ENCODE data around the gene LRP1B.

LRP1B gene

DNA sequence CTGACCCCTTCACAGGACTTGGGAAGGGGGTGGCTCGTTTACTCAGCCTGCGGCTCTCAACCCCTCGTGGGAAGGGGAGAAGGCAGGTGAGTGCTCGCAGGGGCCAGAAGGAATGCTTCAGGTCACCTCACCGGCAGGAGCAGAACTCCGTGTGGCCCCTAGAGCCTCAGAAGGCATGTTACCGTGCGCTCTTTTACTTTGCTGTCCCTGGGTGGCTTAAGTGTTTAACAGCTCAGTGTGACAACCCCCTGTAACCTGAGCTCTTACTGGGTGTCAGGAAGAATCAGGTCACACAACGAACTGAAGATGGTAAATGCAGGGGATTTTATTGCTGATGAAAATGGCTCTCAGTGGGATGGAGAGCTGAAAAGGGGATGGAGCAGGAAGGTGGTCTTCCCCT lies 1235.4 kb downstream of the LRP1B start:
- Histone ChIP-seq H3K9ac (ENCODE audit: low read depth in 1 of 2, low read length in 2 of 2) (no peak overlapping the region), H3K9me3 (ENCODE audit: control insufficient read depth in 2 of 2, low read length in 2 of 2) (no peaks in the 10 kb centered on the region)

DNA sequence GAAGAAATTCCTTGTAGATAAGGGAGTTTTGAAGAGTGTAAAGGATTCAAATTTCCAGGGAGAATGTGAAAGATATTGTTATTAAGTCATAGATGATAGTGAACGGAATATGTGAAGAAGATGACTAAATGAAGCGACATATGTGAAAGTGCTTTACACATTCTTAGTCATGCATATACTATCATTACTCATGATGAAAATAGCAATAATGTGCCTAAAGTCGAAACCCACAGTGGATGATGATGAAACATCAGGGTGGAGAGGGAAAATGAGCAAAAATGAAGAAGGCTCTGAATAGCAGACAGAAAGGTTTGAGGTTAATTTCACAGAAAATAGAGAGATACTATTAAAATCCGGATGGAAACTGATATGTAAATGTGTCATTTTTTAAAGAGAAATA lies 1237.1 kb downstream of the LRP1B start:
- no peak overlapping the region for H3K4me3 ChIP-seq (ENCODE audit: low read length in 2 of 2)
- H3K9ac ChIP-seq (ENCODE audit: low read depth in 1 of 2, low read length in 2 of 2) = no peak overlapping the region
- H3K36me3 ChIP-seq (ENCODE audit: control insufficient read depth in 2 of 2, insufficient read depth in 2 of 2, low read length in 2 of 2) = no peaks in the 10 kb centered on the region
- H3K27me3 ChIP-seq (ENCODE audit: control insufficient read depth in 2 of 2, insufficient read depth in 2 of 2, low read length in 2 of 2) = no peaks in the 10 kb centered on the region
- no peaks in the 10 kb centered on the region for H3K9me3 ChIP-seq (ENCODE audit: control insufficient read depth in 2 of 2, low read length in 2 of 2)
- no peaks in the 10 kb centered on the region for H3K4me1 ChIP-seq (ENCODE audit: control insufficient read depth in 2 of 2, insufficient read depth in 2 of 2, low read length in 2 of 2)
- no peak overlapping the region for H3K27ac ChIP-seq (ENCODE audit: low read depth in 2 of 2, low read length in 2 of 2)

More for the DNA sequence above, 1235.4 kb downstream of the LRP1B start:
- no peak overlapping the region for H3K4me3 ChIP-seq (ENCODE audit: low read length in 2 of 2)
- no peaks in the 10 kb centered on the region for H3K4me1 ChIP-seq (ENCODE audit: control insufficient read depth in 2 of 2, insufficient read depth in 2 of 2, low read length in 2 of 2)
- H3K27me3 ChIP-seq (ENCODE audit: control insufficient read depth in 2 of 2, insufficient read depth in 2 of 2, low read length in 2 of 2) = no peaks in the 10 kb centered on the region
- H3K36me3 ChIP-seq (ENCODE audit: control insufficient read depth in 2 of 2, insufficient read depth in 2 of 2, low read length in 2 of 2) = no peaks in the 10 kb centered on the region
- H3K27ac ChIP-seq (ENCODE audit: low read depth in 2 of 2, low read length in 2 of 2) = no peak overlapping the region

DNA sequence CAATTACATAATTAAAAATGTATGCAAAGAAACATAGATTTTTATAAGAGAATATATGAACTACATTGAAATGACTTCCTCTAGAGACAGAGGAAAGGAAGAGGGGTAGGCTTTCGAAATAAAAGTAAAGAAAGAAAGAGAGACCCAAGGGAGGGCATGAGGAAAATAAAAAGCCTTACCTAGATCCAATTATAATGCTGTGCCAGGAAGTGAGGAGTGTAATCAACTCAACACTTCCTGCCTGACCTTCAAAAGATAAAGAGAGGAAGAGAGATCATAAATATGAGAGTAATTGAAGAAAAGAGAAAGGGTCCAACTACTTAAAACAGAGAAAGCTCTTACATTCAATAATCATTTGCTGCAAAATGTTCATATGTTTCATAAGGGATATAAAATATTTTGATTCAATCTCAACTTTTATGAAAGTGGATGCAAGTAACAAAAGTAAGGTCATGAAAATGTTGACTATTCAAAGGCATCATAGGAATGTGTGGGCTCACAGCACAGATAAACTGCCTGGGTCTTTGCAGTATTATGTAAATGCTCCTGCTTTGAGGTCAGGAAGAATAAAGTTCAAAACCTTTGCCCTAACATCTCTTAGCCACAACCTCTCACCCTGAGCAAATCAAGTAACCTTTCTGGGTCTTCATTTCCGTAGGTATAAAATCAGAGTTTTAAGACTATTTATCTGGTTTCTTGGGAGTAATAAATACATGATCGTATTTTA lies 1237.7 kb downstream of the LRP1B start:
- Histone ChIP-seq H3K27ac (ENCODE audit: low read depth in 2 of 2, low read length in 2 of 2) (no peak overlapping the region), H3K27me3 (ENCODE audit: control insufficient read depth in 2 of 2, insufficient read depth in 2 of 2, low read length in 2 of 2) (no peaks in the 10 kb centered on the region), H3K9ac (ENCODE audit: low read depth in 1 of 2, low read length in 2 of 2) (no peak overlapping the region), H3K4me1 (ENCODE audit: control insufficient read depth in 2 of 2, insufficient read depth in 2 of 2, low read length in 2 of 2) (no peaks in the 10 kb centered on the region), H3K36me3 (ENCODE audit: control insufficient read depth in 2 of 2, insufficient read depth in 2 of 2, low read length in 2 of 2) (no peaks in the 10 kb centered on the region), H3K4me3 (ENCODE audit: low read length in 2 of 2) (no peak overlapping the region), H3K9me3 (ENCODE audit: control insufficient read depth in 2 of 2, low read length in 2 of 2) (no peaks in the 10 kb centered on the region)

DNA sequence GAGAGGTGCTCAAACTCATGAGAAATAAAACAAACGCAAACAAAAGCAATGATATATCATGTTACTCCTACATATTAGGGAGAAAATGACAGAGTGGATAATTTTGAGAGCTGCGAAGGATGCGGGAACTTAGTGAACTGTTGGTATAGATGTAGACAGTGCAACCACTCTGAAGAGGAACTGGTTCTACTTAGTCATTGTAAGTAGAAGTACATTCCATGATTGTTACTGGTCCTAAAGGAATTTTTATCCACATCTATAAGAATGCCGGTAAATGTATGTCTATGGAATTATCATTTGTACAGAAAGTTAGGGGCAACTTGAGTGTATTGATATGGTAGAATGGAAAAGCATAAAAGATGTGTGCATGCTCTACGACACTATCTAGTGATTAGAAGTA lies 1238.4 kb downstream of the LRP1B start:
- no peaks in the 10 kb centered on the region for H3K9me3 ChIP-seq (ENCODE audit: control insufficient read depth in 2 of 2, low read length in 2 of 2)
- no peaks in the 10 kb centered on the region for H3K36me3 ChIP-seq (ENCODE audit: control insufficient read depth in 2 of 2, insufficient read depth in 2 of 2, low read length in 2 of 2)
- no peaks in the 10 kb centered on the region for H3K27me3 ChIP-seq (ENCODE audit: control insufficient read depth in 2 of 2, insufficient read depth in 2 of 2, low read length in 2 of 2)
- no peak overlapping the region for H3K27ac ChIP-seq (ENCODE audit: low read depth in 2 of 2, low read length in 2 of 2)
- H3K4me3 ChIP-seq (ENCODE audit: low read length in 2 of 2) = no peak overlapping the region
- H3K4me1 ChIP-seq (ENCODE audit: control insufficient read depth in 2 of 2, insufficient read depth in 2 of 2, low read length in 2 of 2) = no peaks in the 10 kb centered on the region
- no peak overlapping the region for H3K9ac ChIP-seq (ENCODE audit: low read depth in 1 of 2, low read length in 2 of 2)

DNA sequence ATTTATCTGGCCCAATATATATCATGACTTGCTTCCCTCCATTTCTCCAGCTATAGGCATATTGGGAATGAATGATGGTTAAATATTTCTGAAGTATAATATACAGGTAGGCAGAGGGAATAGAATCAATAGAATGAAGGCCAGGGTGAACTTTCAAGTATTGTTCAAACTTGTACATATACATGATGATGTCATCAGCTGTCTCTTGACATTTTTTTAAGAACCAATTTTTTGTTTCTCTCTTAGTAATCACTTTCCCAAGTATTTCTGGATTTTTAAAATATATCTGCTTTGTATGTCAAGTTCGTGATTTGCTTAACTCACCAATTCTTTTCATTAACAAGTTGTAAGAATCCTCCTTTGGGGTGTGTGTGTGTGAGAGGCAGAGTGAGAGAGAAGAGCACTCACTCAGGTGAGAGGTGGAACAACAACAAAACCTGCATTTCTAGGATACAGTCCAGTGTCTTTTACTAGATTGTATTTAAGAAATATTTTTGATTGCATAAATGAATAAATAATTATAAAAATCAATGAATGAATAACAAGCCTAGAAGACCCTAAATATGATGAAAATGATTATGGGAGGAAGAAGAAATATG lies 1239.1 kb downstream of the LRP1B start:
- no peaks in the 10 kb centered on the region for H3K9me3 ChIP-seq (ENCODE audit: control insufficient read depth in 2 of 2, low read length in 2 of 2)
- H3K9ac ChIP-seq (ENCODE audit: low read depth in 1 of 2, low read length in 2 of 2) = no peak overlapping the region
- no peaks in the 10 kb centered on the region for H3K4me1 ChIP-seq (ENCODE audit: control insufficient read depth in 2 of 2, insufficient read depth in 2 of 2, low read length in 2 of 2)
- no peak overlapping the region for H3K27ac ChIP-seq (ENCODE audit: low read depth in 2 of 2, low read length in 2 of 2)
- no peak overlapping the region for H3K4me3 ChIP-seq (ENCODE audit: low read length in 2 of 2)
- no peaks in the 10 kb centered on the region for H3K27me3 ChIP-seq (ENCODE audit: control insufficient read depth in 2 of 2, insufficient read depth in 2 of 2, low read length in 2 of 2)
- H3K36me3 ChIP-seq (ENCODE audit: control insufficient read depth in 2 of 2, insufficient read depth in 2 of 2, low read length in 2 of 2) = no peaks in the 10 kb centered on the region

DNA sequence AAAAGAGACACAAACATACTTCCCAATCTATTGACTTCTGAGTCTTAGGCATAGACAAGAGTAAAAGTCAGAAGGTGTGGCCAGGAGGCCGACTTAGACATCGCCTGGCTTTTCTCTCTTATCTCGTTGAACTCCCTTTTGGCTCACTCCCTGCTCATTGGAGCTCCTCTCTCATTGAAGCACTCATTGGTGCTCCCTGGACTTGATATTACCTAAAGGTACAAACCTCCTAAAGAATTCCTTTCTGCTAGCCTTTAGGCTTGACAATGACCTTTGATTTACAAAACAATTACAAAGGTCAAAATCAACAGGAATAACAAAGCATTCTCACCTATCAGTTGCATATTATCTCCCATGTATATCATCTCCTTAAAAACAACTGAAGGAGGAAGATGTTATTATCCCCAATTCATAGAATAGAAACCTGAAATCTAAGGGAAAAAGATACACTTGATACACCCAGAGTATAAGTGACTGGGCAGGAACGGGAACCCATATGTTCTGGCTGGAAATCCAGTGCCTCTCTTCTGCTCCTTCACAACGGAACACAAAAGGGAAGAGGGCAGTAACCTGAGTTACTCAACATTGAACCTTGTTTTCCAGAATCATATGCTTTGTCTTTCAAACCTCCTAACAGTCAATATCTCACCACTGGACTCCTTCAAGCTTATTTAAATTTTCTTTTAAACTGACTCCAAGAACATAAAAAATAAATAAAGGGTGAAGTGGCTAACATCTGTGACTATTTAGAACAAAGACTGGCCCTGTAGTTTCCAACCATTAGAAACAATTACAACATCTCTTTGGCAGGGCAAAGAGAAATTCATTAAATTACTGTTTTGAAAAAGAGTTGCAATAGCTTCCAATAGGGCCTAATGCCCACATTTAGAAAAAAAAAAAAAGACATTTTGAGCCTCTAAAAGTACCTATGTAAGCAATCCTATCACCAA lies 1247.9 kb downstream of the LRP1B start:
- Histone ChIP-seq H3K9ac (ENCODE audit: low read depth in 1 of 2, low read length in 2 of 2) (no peak overlapping the region), H3K36me3 (ENCODE audit: control insufficient read depth in 2 of 2, insufficient read depth in 2 of 2, low read length in 2 of 2) (no peaks in the 10 kb centered on the region), H3K27ac (ENCODE audit: low read depth in 2 of 2, low read length in 2 of 2) (no peak overlapping the region), H3K9me3 (ENCODE audit: control insufficient read depth in 2 of 2, low read length in 2 of 2) (no peaks in the 10 kb centered on the region), H3K4me3 (ENCODE audit: low read length in 2 of 2) (no peak overlapping the region), H3K27me3 (ENCODE audit: control insufficient read depth in 2 of 2, insufficient read depth in 2 of 2, low read length in 2 of 2) (no peaks in the 10 kb centered on the region), H3K4me1 (ENCODE audit: control insufficient read depth in 2 of 2, insufficient read depth in 2 of 2, low read length in 2 of 2) (no peaks in the 10 kb centered on the region)

DNA sequence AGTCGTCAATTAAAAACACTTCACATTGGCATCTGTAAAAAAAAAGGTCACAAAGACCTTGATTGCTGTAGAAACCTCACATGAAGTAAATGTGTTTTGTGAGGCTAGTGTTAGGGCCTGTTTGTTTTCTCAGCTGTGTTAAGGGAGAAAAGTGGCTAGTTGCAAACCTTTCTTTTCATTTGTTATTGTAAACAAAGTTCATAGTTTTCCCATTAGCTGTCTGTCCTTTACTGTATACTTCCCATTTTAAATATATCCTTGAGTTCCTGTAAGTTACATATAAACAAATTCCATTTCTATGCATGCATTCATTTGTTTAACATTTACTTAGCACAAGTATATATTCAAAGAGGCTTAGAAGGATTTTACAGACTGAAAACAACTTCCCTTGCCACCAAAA lies 1250.2 kb downstream of the LRP1B start:
- Histone ChIP-seq H3K4me1 (ENCODE audit: control insufficient read depth in 2 of 2, insufficient read depth in 2 of 2, low read length in 2 of 2) (no peaks in the 10 kb centered on the region), H3K27ac (ENCODE audit: low read depth in 2 of 2, low read length in 2 of 2) (no peak overlapping the region), H3K9ac (ENCODE audit: low read depth in 1 of 2, low read length in 2 of 2) (no peak overlapping the region), H3K9me3 (ENCODE audit: control insufficient read depth in 2 of 2, low read length in 2 of 2) (no peaks in the 10 kb centered on the region), H3K36me3 (ENCODE audit: control insufficient read depth in 2 of 2, insufficient read depth in 2 of 2, low read length in 2 of 2) (no peaks in the 10 kb centered on the region), H3K27me3 (ENCODE audit: control insufficient read depth in 2 of 2, insufficient read depth in 2 of 2, low read length in 2 of 2) (no peaks in the 10 kb centered on the region), H3K4me3 (ENCODE audit: low read length in 2 of 2) (no peak overlapping the region)

DNA sequence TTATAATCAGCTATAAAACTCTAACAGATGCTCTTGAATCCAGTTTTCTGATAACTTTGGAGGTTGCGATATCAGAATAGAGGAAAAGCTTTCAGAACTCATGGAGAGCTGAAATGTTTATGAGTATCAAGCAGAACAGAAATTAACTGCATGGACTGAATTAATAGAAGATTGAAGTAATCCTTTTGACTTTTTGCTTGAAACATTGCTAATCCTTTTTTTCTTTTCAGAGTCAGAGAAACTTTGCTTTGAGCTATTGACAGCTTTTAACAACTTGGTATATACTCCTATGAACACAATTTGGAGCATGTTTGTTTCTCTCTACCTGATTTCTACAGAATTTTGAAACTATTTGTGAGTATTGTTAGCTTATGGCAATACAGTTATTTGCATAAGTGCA lies 1254.8 kb downstream of the LRP1B start:
- H3K4me3 ChIP-seq (ENCODE audit: low read length in 2 of 2) = no peak overlapping the region
- H3K27ac ChIP-seq (ENCODE audit: low read depth in 2 of 2, low read length in 2 of 2) = no peak overlapping the region
- no peak overlapping the region for H3K9ac ChIP-seq (ENCODE audit: low read depth in 1 of 2, low read length in 2 of 2)
- H3K4me1 ChIP-seq (ENCODE audit: control insufficient read depth in 2 of 2, insufficient read depth in 2 of 2, low read length in 2 of 2) = no peaks in the 10 kb centered on the region
- no peaks in the 10 kb centered on the region for H3K36me3 ChIP-seq (ENCODE audit: control insufficient read depth in 2 of 2, insufficient read depth in 2 of 2, low read length in 2 of 2)
- H3K9me3 ChIP-seq (ENCODE audit: control insufficient read depth in 2 of 2, low read length in 2 of 2) = no peaks in the 10 kb centered on the region
- H3K27me3 ChIP-seq (ENCODE audit: control insufficient read depth in 2 of 2, insufficient read depth in 2 of 2, low read length in 2 of 2) = no peaks in the 10 kb centered on the region

DNA sequence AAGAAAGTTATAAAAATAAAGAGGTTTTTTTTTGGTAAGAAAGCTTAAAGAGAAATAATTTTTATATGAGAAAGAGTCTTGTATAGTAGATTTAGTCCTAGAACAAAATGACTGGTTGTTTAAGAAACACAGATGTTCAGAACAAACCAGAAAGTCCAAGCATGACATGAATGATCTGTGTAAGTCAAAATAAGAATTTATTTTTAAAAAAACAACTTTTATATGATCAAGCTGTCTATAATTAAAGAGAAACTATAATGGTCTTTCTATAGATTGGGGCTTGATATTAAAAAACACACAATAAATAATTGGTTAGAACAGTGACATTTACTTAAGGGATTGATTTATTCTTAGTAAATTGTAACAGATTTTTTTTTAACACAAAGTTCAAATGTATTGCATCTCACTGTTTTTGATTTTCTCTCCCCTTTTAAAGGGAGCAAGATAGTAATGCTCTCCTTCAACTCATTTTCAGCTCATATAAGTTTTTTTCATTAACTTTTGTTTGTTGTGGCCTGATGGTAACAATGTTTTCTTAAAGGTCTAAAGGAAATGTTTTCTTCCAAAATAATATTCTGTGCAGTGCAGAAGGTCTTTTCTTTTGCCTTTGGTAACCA lies 1256.8 kb downstream of the LRP1B start:
- H3K36me3 ChIP-seq (ENCODE audit: control insufficient read depth in 2 of 2, insufficient read depth in 2 of 2, low read length in 2 of 2) = no peaks in the 10 kb centered on the region

DNA sequence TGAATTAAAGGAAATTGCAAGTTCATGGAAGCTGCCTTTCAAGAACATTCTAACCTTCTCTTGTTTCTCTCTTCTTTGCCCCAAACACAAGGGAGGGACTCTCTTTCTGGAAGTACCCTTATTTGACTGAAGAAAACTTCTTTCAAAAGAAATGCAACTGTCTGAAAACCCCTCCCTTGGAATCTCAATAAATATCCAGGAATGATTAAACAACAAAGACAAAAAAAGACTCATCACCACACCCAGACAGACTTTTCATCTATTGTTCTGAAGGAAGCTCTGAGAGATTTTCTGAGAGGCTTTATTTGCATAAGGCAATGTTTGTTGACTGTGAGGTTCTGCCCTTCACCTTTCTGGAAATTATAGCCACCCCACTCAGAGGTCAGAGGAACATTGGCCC lies 1260.9 kb downstream of the LRP1B start:
- no peak overlapping the region for H3K27ac ChIP-seq (ENCODE audit: low read depth in 2 of 2, low read length in 2 of 2)
- H3K27me3 ChIP-seq (ENCODE audit: control insufficient read depth in 2 of 2, insufficient read depth in 2 of 2, low read length in 2 of 2) = no peaks in the 10 kb centered on the region
- H3K9ac ChIP-seq (ENCODE audit: low read depth in 1 of 2, low read length in 2 of 2) = no peak overlapping the region
- H3K4me1 ChIP-seq (ENCODE audit: control insufficient read depth in 2 of 2, insufficient read depth in 2 of 2, low read length in 2 of 2) = no peaks in the 10 kb centered on the region
- no peak overlapping the region for H3K4me3 ChIP-seq (ENCODE audit: low read length in 2 of 2)
- H3K9me3 ChIP-seq (ENCODE audit: control insufficient read depth in 2 of 2, low read length in 2 of 2) = no peaks in the 10 kb centered on the region
- H3K36me3 ChIP-seq (ENCODE audit: control insufficient read depth in 2 of 2, insufficient read depth in 2 of 2, low read length in 2 of 2) = no peaks in the 10 kb centered on the region

More for the DNA sequence above, 1256.8 kb downstream of the LRP1B start:
- Histone ChIP-seq H3K27ac (ENCODE audit: low read depth in 2 of 2, low read length in 2 of 2) (no peak overlapping the region), H3K9me3 (ENCODE audit: control insufficient read depth in 2 of 2, low read length in 2 of 2) (no peaks in the 10 kb centered on the region), H3K4me3 (ENCODE audit: low read length in 2 of 2) (no peak overlapping the region), H3K4me1 (ENCODE audit: control insufficient read depth in 2 of 2, insufficient read depth in 2 of 2, low read length in 2 of 2) (no peaks in the 10 kb centered on the region), H3K9ac (ENCODE audit: low read depth in 1 of 2, low read length in 2 of 2) (no peak overlapping the region), H3K27me3 (ENCODE audit: control insufficient read depth in 2 of 2, insufficient read depth in 2 of 2, low read length in 2 of 2) (no peaks in the 10 kb centered on the region)

Data from mucosa of rectum (tissue), 2 donors.